Panc1 (cell line): Measurements from ENCODE around the gene MED12L.

ENCODE experiments used
- REST ChIP-seq, 2 experiments: IDR thresholded peaks; 2 replicates each; pipeline ENCODE4 v1.6.1; 2011 to 2012; ENCODE audit warnings: low read depth in 2 of 2, control low read depth in 1 of 2, low read length in 1 of 2, mild to moderate bottlenecking in 1 of 2, moderate library complexity in 1 of 2; ENCODE audit not compliant: insufficient read depth in 1 of 2
- TF ChIP-seq, protein P1 (sequence below): fragments of 450-650 bp; IDR thresholded peaks from 2 replicates; pipeline ENCODE4 v1.5.1; 2017; ENCODE audit warnings: mild to moderate bottlenecking

DNA sequence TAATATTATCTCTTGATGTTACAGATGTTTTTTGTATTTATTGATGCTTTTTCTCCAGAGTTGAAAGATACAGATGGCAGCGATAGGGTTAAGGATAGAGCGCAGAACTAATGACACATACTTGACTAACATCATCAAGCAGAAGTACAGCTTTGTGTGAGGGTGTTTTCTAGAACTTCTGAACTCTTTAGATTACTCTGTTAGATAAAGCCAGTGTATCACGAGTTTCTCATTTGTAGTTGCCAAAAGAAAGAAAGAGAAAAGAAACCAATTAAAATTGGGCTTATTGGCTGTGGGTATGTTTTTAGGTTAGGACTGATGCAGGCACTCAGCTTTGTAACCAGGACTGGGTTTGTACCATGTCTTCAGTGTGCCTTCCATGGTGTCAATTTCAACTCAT, 124.2 kb downstream of the MED12L start:
- TF ChIP-seq, protein P1, sequence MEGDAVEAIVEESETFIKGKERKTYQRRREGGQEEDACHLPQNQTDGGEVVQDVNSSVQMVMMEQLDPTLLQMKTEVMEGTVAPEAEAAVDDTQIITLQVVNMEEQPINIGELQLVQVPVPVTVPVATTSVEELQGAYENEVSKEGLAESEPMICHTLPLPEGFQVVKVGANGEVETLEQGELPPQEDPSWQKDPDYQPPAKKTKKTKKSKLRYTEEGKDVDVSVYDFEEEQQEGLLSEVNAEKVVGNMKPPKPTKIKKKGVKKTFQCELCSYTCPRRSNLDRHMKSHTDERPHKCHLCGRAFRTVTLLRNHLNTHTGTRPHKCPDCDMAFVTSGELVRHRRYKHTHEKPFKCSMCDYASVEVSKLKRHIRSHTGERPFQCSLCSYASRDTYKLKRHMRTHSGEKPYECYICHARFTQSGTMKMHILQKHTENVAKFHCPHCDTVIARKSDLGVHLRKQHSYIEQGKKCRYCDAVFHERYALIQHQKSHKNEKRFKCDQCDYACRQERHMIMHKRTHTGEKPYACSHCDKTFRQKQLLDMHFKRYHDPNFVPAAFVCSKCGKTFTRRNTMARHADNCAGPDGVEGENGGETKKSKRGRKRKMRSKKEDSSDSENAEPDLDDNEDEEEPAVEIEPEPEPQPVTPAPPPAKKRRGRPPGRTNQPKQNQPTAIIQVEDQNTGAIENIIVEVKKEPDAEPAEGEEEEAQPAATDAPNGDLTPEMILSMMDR: no peak
- TF ChIP-seq REST (IDR thresholded peaks at IDR 0.05; ENCODE audit: insufficient read depth in 1 of 2, low read depth in 2 of 2, low read length in 1 of 2): no peak
